GM13977 (cell line): ENCODE data around the gene CYFIP2.
A peak's percentile ranks its signal among the peaks of the same experiment; 100 is the strongest.
"Not testable (repeated sequence)": the region's sequence is repeated elsewhere in the genome, so short reads cannot be mapped to it uniquely, and the experiment has no call there.

Source experiments
- DNase-seq: peaks from one replicate; pipeline ENCODE4 v3.0.0; 2012; ENCODE audit warnings: low spot score
- CTCF ChIP-seq: IDR thresholded peaks from 2 replicates; pipeline ENCODE4 v1.5.1; 2012; ENCODE audit warnings: mild to moderate bottlenecking, control low read depth; ENCODE audit not compliant: insufficient read depth; ENCODE audit errors: extremely low read depth, missing control alignments
- in situ Hi-C: fragments of 300-500 bp; cut with MboI; formaldehyde crosslinking; loops from one replicate; pipeline ENCODE4 v1.12.0; 2022; ENCODE audit warnings: low sequenced_read_pairs, low pct_unique_long_range_greater_than_20kb, mixed read lengths, inconsistent platforms; ENCODE audit not compliant: unreplicated experiment

Gene CYFIP2

GRCh38 chr5:157415838-157416237, 149.9 kb downstream of the CYFIP2 start:
- in situ Hi-C loops = no loop called here
- DNase-seq = no peak
- no peak for TF ChIP-seq CTCF

- in situ Hi-C loops, DNase-seq: not testable (repeated sequence)
Measured at GRCh38 chr5:157419521-157419920, 153.6 kb downstream of the CYFIP2 start.

- in situ Hi-C loops, DNase-seq: not testable (repeated sequence)
Measured at GRCh38 chr5:157429920-157430319, 164.0 kb downstream of the CYFIP2 start.

- in situ Hi-C loops = no loop called here
- peak; percentile 59 for DNase-seq
- peak; percentile 52 for TF ChIP-seq CTCF
Measured at GRCh38 chr5:157431544-157432200, 165.7 kb downstream of the CYFIP2 start.

- TF ChIP-seq CTCF = no peak
- in situ Hi-C loops = no loop called here
- DNase-seq = no peak
Measured at GRCh38 chr5:157434096-157434495, 168.2 kb downstream of the CYFIP2 start.

GRCh38 chr5:157443041-157443549, 177.2 kb downstream of the CYFIP2 start:
- DNase-seq = no peak
- in situ Hi-C loops = no loop called here
- TF ChIP-seq CTCF = no peak

GRCh38 chr5:157444224-157444623, 178.3 kb downstream of the CYFIP2 start:
- in situ Hi-C loops = no loop called here
- no peak for TF ChIP-seq CTCF

More at GRCh38 chr5:157444224-157444623, 178.3 kb downstream of the CYFIP2 start:
- DNase-seq = no peak
